ENCODE results near the gene INSM1.

The INSM1 gene

GRCh38 chr20:20362774-20363433, 5.0 kb upstream of the INSM1 start:
- DNase-seq, result no peak

DNA sequence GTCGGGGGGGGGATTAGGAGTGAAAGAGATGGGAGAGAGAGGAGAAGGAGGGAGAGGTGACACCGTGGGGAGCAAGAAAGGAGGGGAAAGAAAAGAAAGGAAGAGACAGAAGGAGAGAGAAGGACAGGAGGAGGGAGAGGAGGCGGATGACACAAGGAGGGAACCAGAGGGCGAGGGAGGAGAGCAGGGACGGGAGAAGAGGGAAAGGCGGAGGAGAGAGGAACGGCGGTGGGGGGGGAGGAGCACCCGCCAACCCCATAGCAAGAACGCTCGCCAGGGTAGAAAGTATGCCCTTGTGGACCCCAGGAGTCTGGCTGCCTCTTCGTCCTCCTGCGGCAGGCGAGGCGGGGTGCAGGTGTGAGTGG, 4.5 kb upstream of the INSM1 start:
- no peak for DNase-seq

- DNase-seq, result no peak
Measured at GRCh38 chr20:20363799-20364592, 3.9 kb upstream of the INSM1 start.

DNA sequence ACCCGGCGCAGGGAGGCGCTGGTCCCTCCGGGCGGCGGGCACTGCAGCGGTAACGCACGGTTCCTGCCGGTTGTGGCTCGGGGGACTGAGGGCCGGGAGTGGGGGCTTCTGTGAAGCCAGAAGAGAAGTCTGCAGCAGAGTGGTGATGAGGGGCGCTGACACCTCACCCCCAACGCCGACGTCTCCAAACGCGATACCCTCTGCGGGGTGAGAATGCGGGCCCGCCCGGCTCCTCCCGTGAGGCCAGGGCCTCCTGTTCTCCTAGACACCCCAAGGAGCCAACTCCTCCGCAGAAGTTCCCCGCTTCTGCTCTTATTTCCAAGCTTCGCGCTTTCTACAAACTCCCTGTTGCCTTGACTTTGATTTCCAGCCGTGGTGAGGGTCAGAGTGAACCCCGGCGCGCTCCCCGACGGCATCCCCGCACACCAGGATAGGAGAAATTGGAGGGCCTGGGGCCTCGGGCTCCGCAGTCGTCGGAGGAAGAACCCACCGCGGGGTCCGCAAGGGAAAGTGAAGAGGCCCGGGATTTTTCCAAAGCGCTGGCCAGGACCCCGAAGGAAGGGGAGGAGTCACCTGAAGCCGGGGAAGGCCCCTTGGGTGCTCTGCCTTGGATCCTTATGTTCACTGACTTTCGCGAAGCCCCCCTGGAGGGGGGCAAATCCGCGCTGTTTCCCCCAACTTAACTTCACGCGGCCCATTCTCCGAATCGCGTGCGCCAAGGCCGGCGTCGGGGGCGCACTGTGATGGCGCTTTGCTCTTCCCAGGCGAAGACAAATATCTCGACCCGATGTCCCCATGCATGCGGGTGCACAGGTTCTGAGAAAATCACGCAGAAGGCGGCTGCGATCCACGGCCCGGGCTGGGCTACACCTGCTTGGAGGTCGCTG, 3.1 kb upstream of the INSM1 start:
- no peak for DNase-seq

- no peak for DNase-seq
Measured at GRCh38 chr20:20365480-20366161, 2.3 kb upstream of the INSM1 start.

GRCh38 chr20:20366551-20366875, 1.4 kb upstream of the INSM1 start:
- DNase-seq, result no peak

DNA sequence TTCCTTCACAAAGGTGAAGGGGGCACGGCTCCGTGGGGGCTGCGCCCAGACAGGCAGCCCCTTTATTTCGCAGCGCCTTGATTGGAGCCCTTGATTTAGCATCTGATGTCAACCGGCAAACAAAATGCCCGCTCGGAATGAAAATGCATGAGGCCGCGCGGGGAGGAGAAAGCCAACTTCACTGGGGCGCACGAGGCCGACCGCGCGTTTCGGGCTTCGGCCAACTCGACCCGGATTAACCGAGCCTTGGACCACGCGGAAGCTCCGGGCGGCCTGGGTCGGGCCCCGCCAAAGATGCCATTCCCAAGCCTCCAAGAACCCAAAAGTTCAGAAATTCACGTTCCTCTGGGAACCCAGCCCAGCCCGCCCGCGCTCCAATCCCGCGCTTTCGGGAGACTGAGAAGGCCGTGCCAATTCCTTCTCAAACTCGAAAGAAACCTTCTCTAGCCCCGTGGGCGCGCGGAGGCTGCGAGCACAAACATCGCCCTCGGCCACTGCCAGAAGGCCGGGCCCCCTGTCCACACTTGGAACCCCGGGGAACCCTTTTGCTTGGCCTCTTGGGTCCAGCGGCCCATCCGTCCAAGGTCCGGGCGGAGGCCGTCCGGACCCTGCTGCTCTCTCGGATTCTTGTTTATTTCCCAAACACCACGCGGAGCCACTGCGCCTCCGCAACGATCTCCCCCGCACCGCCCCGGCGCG, 879 bp upstream of the INSM1 start:
- no peak for DNase-seq

DNA sequence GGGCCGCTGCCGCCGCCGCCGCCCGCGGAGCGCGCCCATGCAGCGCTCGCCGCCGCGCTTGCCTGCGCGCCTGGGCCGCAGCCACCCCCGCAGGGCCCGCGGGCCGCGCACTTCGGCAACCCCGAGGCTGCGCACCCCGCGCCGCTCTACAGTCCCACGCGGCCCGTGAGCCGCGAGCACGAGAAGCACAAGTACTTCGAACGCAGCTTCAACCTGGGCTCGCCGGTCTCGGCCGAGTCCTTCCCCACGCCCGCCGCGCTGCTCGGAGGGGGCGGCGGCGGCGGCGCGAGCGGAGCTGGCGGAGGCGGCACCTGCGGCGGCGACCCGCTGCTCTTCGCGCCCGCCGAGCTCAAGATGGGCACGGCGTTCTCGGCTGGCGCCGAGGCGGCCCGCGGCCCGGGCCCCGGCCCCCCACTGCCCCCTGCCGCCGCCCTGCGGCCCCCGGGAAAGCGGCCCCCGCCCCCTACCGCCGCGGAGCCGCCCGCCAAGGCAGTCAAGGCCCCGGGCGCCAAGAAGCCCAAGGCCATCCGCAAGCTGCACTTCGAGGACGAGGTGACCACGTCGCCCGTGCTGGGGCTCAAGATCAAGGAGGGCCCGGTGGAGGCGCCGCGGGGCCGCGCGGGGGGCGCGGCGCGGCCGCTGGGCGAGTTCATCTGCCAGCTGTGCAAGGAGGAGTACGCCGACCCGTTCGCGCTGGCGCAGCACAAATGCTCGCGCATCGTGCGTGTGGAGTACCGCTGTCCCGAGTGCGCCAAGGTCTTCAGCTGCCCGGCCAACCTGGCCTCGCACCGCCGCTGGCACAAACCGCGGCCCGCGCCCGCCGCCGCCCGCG, 730 bp downstream of the INSM1 start:
- no peak for DNase-seq

DNA sequence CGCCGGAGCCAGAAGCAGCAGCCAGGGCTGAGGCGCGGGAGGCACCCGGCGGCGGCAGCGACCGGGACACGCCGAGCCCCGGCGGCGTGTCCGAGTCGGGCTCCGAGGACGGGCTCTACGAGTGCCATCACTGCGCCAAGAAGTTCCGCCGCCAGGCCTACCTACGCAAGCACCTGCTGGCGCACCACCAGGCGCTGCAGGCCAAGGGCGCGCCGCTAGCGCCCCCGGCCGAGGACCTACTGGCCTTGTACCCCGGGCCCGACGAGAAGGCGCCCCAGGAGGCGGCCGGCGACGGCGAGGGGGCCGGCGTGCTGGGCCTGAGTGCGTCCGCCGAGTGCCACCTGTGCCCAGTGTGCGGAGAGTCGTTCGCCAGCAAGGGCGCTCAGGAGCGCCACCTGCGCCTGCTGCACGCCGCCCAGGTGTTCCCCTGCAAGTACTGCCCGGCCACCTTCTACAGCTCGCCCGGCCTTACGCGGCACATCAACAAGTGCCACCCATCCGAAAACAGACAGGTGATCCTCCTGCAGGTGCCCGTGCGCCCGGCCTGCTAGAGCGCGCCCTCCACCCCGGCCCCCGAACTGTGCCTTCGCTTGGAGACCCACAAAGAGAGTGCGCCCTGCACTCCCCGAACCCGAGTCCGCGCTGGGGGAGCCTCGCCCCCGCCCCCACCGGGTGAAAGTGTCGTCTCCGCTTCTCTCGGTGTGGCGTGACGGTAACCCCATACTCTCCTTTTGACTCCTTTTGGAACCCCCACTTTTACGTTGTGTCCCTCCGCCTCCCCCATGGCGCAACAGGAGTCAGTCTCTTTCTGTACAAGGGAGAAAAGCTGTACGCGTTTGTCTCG, 1.6 kb downstream of the INSM1 start:
- no peak for DNase-seq

- DNase-seq, result no peak
Measured at GRCh38 chr20:20370094-20370575, 2.2 kb downstream of the INSM1 start.

DNA sequence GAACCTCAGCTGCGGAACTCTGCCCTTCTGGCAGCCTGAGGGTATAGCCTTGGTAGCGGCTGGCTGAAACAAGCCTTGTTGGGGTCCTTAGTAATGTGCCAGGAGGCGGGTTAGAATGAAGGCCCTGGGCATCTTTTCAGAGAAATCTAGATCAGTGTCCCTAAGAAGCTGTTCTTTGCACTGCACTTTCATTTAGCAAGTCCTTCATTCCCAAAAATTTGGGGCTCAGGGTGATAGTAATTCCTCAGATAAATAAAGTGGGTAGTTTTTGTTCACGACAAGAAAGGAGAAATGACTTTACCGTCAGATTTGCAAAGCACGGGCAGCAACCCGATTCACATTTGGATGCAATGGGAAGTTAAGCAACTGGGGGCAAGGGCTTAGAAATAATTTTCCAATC, 3.2 kb downstream of the INSM1 start:
- no peak for DNase-seq

- DNase-seq, result no peak
Measured at GRCh38 chr20:20371681-20372080, 3.8 kb downstream of the INSM1 start.

DNA sequence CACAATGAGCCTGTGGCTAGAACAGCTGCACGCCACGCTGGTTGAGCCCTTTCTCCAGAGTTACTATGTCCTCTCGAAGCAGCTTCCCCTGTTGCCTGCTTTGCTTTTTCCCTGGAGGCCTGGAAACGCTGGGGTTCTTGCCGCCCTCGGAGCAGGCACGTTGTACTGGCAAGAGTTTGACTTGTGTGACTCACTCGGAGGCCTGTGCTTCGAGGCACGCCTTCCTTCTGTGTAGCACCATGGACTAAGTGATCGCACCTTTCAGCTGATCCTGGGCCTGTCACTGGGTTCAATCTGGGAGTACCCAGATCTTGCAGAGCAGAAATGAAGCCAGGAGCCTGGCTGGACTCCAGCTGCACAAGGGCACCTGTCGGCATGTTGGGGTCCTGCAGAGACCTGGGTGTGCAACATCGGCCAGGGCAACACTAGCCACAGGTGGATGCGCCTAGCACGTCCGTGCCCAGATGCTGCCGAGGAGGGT, 5.2 kb downstream of the INSM1 start:
- peak; percentile 47 for DNase-seq

GRCh38 chr20:20375862-20376261, 8.0 kb downstream of the INSM1 start:
- DNase-seq, result no peak

DNA sequence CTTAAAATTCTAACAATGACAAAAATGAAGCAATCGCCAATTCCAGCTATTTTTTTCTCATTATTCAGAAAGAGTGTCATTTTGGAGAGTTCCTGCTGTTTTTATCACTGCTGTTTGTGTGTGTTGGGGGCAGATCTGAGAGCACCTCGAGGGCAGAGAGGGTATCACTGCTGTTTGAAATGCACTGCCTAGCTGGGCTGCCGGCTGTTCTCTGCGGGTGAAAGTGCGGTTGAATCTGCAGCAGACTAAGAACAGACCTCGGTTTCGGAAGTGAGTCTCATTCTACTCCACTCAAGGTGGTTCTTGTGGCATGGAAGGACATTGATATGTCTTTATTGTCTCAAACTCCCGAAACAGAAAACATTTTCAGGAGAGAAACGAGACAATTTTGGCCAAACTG, 18.3 kb downstream of the INSM1 start:
- DNase-seq, result no peak

- no peak for DNase-seq
Measured at GRCh38 chr20:20390393-20390792, 22.5 kb downstream of the INSM1 start.

DNA sequence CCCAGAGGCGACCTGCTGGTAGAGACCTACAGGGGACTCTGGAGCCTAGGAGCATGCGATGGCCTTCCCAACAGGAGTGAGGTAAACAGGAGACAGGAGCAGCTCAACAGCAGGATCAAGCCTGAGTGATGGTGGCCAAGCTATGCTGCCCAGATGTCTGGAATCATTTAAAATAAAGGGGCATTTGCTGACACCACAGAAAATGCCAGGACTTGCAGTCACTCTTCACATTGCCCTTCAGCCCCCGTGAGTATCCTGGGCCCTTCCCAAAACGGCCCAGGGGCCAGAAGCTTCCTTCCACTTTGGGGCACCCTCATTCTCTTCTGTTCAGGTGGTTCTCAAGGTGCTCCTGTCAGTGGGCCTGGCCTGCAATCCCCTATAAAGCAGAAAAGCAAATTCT, 23.2 kb downstream of the INSM1 start:
- DNase-seq, result no peak

DNA sequence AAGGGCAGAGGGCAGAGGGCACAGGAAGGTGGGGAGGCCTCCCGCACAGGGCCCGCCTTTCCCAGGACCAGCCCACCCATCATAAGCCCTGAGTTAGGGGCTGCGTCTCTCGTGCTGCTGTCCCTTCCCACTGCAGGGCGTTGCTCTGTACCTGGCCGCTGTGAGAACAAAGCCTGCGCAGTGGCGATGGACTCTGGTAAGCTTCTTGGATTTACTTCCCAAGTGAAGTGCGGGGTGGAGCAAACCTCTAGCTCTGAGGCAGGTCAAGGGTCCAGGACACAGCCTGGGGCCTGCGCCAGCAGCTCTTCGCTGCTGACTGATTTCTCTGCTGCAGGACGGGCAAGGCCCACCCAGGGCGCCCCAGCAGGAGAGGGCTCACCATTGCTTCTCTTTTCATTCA, 23.9 kb downstream of the INSM1 start:
- DNase-seq, result no peak

- DNase-seq, result peak; percentile 61
Measured at GRCh38 chr20:20393207-20394120, 25.6 kb downstream of the INSM1 start.

Data from fibroblast of upper back skin (primary cell).